ENCODE results near the gene TMEM181. TPM values are rescaled to one million over a fixed set of nuclear protein-coding genes. Genes with fewer than 3 reads are reported as not detected.

TMEM181 gene
- total RNA-seq, 1 donor from 2014 or later = 18.4 TPM

GRCh38 chr6:158564243-158565121 is 4.6 kb downstream of the TMEM181 start:
- no peak overlapping the region for H3K4me3 ChIP-seq
- intact Hi-C loops (cut with DNase I) = no loop called here
- no peak overlapping the region for H3K27ac ChIP-seq
- H3K9me3 ChIP-seq = no peaks in the 10 kb centered on the region
- no peak for DNase-seq (ENCODE audit: extremely low spot score in 2 of 2)
- no peak for TF ChIP-seq POLR2AphosphoS5 (IDR thresholded peaks at IDR 0.05; ENCODE audit: insufficient read depth in 1 of 2, low read depth in 1 of 2)
- no peak for TF ChIP-seq CTCF (IDR thresholded peaks at IDR 0.05)
- TF ChIP-seq POLR2A (IDR thresholded peaks at IDR 0.05) = no peak
- peaks cover 34% of the 10 kb centered on the region for H3K4me1 ChIP-seq
- H3K27me3 ChIP-seq = no peaks in the 10 kb centered on the region
- no peaks in the 10 kb centered on the region for H3K36me3 ChIP-seq

GRCh38 chr6:158565122-158565429 is 5.2 kb downstream of the TMEM181 start:
- H3K4me1 ChIP-seq = peaks cover 33% of the 10 kb centered on the region
- H3K4me3 ChIP-seq = no peak overlapping the region
- DNase-seq (ENCODE audit: extremely low spot score in 2 of 2) = no peak
- H3K36me3 ChIP-seq = no peaks in the 10 kb centered on the region
- no peaks in the 10 kb centered on the region for H3K9me3 ChIP-seq
- no peak for TF ChIP-seq POLR2A (IDR thresholded peaks at IDR 0.05)
- no peak for TF ChIP-seq POLR2AphosphoS5 (IDR thresholded peaks at IDR 0.05; ENCODE audit: insufficient read depth in 1 of 2, low read depth in 1 of 2)
- no peak for TF ChIP-seq CTCF (IDR thresholded peaks at IDR 0.05)
- H3K27me3 ChIP-seq = no peaks in the 10 kb centered on the region
- H3K27ac ChIP-seq = no peak overlapping the region
- intact Hi-C loops (cut with DNase I) = no loop called here

- no peaks in the 10 kb centered on the region for H3K27me3 ChIP-seq
- intact Hi-C loops (cut with DNase I) = no loop called here
- H3K27ac ChIP-seq = no peak overlapping the region
- peaks cover 33% of the 10 kb centered on the region for H3K4me1 ChIP-seq
- H3K36me3 ChIP-seq = no peaks in the 10 kb centered on the region
- H3K4me3 ChIP-seq = no peak overlapping the region
- no peak for DNase-seq (ENCODE audit: extremely low spot score in 2 of 2)
- no peak for TF ChIP-seq POLR2AphosphoS5 (IDR thresholded peaks at IDR 0.05; ENCODE audit: insufficient read depth in 1 of 2, low read depth in 1 of 2)
- no peak for TF ChIP-seq POLR2A (IDR thresholded peaks at IDR 0.05)
- no peaks in the 10 kb centered on the region for H3K9me3 ChIP-seq
Observed at GRCh38 chr6:158565482-158566040, 5.7 kb downstream of the TMEM181 start.

- Histone ChIP-seq H3K27ac (no peak overlapping the region), H3K27me3 (no peaks in the 10 kb centered on the region), H3K9me3 (no peaks in the 10 kb centered on the region), H3K4me1 (peaks cover 25% of the 10 kb centered on the region), H3K36me3 (no peaks in the 10 kb centered on the region), H3K4me3 (no peak overlapping the region)
- intact Hi-C loops (cut with DNase I) = no loop called here
- TF ChIP-seq CTCF (IDR thresholded peaks at IDR 0.05) = no peak
- no peak for TF ChIP-seq POLR2AphosphoS5 (IDR thresholded peaks at IDR 0.05; ENCODE audit: insufficient read depth in 1 of 2, low read depth in 1 of 2)
- TF ChIP-seq POLR2A (IDR thresholded peaks at IDR 0.05) = no peak
- no peak for DNase-seq (ENCODE audit: extremely low spot score in 2 of 2)
Observed at GRCh38 chr6:158566207-158566818, 6.4 kb downstream of the TMEM181 start.

- H3K9me3 ChIP-seq = no peaks in the 10 kb centered on the region
- no peak overlapping the region for H3K4me3 ChIP-seq
- peaks cover 24% of the 10 kb centered on the region for H3K4me1 ChIP-seq
- no peaks in the 10 kb centered on the region for H3K27me3 ChIP-seq
- no peak for TF ChIP-seq POLR2AphosphoS5 (IDR thresholded peaks at IDR 0.05; ENCODE audit: insufficient read depth in 1 of 2, low read depth in 1 of 2)
- intact Hi-C loops (cut with DNase I) = no loop called here
- H3K27ac ChIP-seq = no peak overlapping the region
- H3K36me3 ChIP-seq = no peaks in the 10 kb centered on the region
- no peak for DNase-seq (ENCODE audit: extremely low spot score in 2 of 2)
Observed at GRCh38 chr6:158567152-158567551, 7.3 kb downstream of the TMEM181 start.

All from vagina (tissue), 2 donors.